Neural progenitor cell (in vitro differentiated cells): ENCODE measurements around the gene C6orf89.
"Not testable (repeated sequence)": the region's sequence is repeated elsewhere in the genome, so short reads cannot be mapped to it uniquely, and the experiment has no call there.

Experiments
- EZH2phosphoT487 ChIP-seq: fragments of 200-600 bp; sonication (generic); IDR thresholded peaks from 2 replicates; pipeline ENCODE4 v1.6.1; 2017; ENCODE audit warnings: antibody characterized with exemption
- TF ChIP-seq, protein P1 (sequence below): fragments of 200-600 bp; sonication (generic); IDR thresholded peaks from 2 replicates; pipeline ENCODE4 v1.5.1; 2017; ENCODE audit warnings: antibody characterized with exemption, mild to moderate bottlenecking

DNA sequence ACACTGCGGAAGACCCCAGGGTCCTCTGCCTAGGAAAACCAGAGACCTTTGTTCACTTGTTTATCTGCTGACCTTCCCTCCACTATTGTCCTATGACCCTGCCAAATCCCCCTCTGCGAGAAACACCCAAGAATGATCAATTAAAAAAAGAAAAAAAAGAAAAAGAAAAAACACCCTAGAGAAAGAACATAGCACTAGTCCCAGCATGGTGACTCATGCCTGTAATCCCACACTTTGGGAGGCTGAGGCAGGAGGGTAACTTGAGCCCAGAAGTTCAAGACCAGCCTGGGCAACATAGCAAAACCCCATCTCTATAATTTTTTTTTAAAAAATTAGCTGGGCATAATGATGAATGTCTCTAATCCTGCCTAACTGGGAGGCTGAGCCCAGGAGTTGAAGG lies 56.6 kb downstream of the C6orf89 start:
- TF ChIP-seq, protein P1, sequence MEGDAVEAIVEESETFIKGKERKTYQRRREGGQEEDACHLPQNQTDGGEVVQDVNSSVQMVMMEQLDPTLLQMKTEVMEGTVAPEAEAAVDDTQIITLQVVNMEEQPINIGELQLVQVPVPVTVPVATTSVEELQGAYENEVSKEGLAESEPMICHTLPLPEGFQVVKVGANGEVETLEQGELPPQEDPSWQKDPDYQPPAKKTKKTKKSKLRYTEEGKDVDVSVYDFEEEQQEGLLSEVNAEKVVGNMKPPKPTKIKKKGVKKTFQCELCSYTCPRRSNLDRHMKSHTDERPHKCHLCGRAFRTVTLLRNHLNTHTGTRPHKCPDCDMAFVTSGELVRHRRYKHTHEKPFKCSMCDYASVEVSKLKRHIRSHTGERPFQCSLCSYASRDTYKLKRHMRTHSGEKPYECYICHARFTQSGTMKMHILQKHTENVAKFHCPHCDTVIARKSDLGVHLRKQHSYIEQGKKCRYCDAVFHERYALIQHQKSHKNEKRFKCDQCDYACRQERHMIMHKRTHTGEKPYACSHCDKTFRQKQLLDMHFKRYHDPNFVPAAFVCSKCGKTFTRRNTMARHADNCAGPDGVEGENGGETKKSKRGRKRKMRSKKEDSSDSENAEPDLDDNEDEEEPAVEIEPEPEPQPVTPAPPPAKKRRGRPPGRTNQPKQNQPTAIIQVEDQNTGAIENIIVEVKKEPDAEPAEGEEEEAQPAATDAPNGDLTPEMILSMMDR = not testable (repeated sequence)
- not testable (repeated sequence) for TF ChIP-seq EZH2phosphoT487
